GM21367 (cell line): Measurements from ENCODE around the gene RAP1GAP.

Experiments
- ATAC-seq: cut with Tn5 transposase; IDR thresholded peaks from one replicate; pipeline ENCODE4 v1.9.1; 2021; ENCODE audit not compliant: unreplicated experiment

RAP1GAP gene

GRCh38 chr1:21669258-21670058 is at the start of gene RAP1GAP:
RAP1GAP (minus strand) TSS chr1:21669357; CDS start chr1:21620032, 49,325 bp downstream.
- no peak for ATAC-seq

GRCh38 chr1:21716169-21716568 is 47.0 kb upstream of the RAP1GAP start:
- ATAC-seq = no peak

- ATAC-seq = no peak
These were observed 38.7 kb upstream of the RAP1GAP start for GRCh38 chr1:21707891-21708290.

GRCh38 chr1:21707086-21707840 is 38.1 kb upstream of the RAP1GAP start:
- ATAC-seq = no peak

- no peak for ATAC-seq
These were observed 37.1 kb upstream of the RAP1GAP start for GRCh38 chr1:21706151-21706835.

- ATAC-seq = no peak
These were observed 36.3 kb upstream of the RAP1GAP start for GRCh38 chr1:21705303-21705980.

- ATAC-seq = no peak
These were observed 35.0 kb upstream of the RAP1GAP start for GRCh38 chr1:21704145-21704544.

GRCh38 chr1:21703318-21703963 is 34.3 kb upstream of the RAP1GAP start:
- no peak for ATAC-seq

GRCh38 chr1:21702780-21703179 is 33.6 kb upstream of the RAP1GAP start:
- no peak for ATAC-seq

GRCh38 chr1:21701401-21701800 is 32.2 kb upstream of the RAP1GAP start:
- no peak for ATAC-seq

GRCh38 chr1:21700094-21700493 is 30.9 kb upstream of the RAP1GAP start:
- ATAC-seq = no peak

- no peak for ATAC-seq
These were observed 27.8 kb upstream of the RAP1GAP start for GRCh38 chr1:21696931-21697330.

- ATAC-seq = no peak
These were observed 24.6 kb upstream of the RAP1GAP start for GRCh38 chr1:21693732-21694131.

- no peak for ATAC-seq
These were observed 22.6 kb upstream of the RAP1GAP start for GRCh38 chr1:21691739-21692138.

- ATAC-seq = no peak
These were observed 20.7 kb upstream of the RAP1GAP start for GRCh38 chr1:21689661-21690372.

GRCh38 chr1:21687081-21687529 is 17.9 kb upstream of the RAP1GAP start:
- no peak for ATAC-seq

- ATAC-seq = no peak
These were observed 17.0 kb upstream of the RAP1GAP start for GRCh38 chr1:21685946-21686678.

GRCh38 chr1:21681426-21681825 is 12.3 kb upstream of the RAP1GAP start:
- ATAC-seq = no peak

GRCh38 chr1:21680918-21681317 is 11.8 kb upstream of the RAP1GAP start:
- ATAC-seq = no peak
